Measurements from ENCODE around the gene IFNA7.

DNA sequence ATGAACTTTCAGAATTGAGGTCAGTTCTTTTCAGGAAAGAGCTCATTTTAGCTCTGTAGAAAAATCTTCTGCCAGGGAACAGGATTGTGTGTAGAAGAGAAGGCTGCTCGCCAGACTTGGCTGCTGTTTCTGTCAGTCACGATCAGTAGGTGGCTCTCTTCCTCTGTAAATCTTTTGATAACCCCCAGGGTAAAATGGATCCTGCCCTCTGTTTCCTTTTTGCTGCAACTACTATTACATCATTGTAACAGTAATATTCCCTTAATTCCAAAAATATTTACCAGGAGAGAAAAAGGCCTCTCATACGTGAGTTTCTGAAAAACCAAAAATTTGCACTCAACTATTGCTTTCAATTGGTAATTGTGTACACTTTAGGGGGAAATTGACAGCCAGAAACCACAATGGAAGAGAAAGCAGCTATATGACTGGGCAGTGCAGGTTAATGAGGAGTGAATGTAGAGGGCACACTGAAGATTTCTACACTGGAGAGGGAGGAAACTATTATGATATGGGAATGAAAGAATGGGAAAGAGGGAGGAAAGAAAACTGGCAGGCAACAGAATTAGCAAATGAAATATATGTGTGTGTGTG is 47.9 kb downstream of the IFNA7 start:
- no peak for TF ChIP-seq POLR2A (IDR thresholded peaks at IDR 0.05)
- TF ChIP-seq, protein P1, sequence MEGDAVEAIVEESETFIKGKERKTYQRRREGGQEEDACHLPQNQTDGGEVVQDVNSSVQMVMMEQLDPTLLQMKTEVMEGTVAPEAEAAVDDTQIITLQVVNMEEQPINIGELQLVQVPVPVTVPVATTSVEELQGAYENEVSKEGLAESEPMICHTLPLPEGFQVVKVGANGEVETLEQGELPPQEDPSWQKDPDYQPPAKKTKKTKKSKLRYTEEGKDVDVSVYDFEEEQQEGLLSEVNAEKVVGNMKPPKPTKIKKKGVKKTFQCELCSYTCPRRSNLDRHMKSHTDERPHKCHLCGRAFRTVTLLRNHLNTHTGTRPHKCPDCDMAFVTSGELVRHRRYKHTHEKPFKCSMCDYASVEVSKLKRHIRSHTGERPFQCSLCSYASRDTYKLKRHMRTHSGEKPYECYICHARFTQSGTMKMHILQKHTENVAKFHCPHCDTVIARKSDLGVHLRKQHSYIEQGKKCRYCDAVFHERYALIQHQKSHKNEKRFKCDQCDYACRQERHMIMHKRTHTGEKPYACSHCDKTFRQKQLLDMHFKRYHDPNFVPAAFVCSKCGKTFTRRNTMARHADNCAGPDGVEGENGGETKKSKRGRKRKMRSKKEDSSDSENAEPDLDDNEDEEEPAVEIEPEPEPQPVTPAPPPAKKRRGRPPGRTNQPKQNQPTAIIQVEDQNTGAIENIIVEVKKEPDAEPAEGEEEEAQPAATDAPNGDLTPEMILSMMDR (IDR thresholded peaks at IDR 0.05), result peak in 1 of 6 experiments; percentile 23

Measured in Peyer's patch (tissue), 4 donors.